Panc1 (cell line): ENCODE data around the gene PLXNC1. TPM values are rescaled to one million over a fixed set of nuclear protein-coding genes. Genes with fewer than 3 reads are reported as not detected.

Experiments used
- ATAC-seq: fragments of 200-7000 bp; cut with Tn5 transposase; 2 replicates; pipeline ENCODE4 v1.9.1; 2020; ENCODE audit warnings: mild to moderate bottlenecking, moderate library complexity
- BruUV-seq: library from RNA; stranded (reverse); fragments of 400-500 nt; replicated peaks from 2 replicates; lab custom pipeline; 2021; lab: Mats Ljungman, UMichigan
- CTCF ChIA-PET: fragments of 300-600 bp; sonication (Branson Sonifier 250); formaldehyde crosslinking; loops from one replicate; lab custom pipeline; 2022; ENCODE audit warnings: antibody characterized with exemption; lab: Charles Lee
- POLR2A ChIA-PET: fragments of 300-600 bp; sonication (Branson Sonifier 250); formaldehyde crosslinking; loops from one replicate; lab custom pipeline; 2022; ENCODE audit warnings: antibody characterized with exemption; lab: Charles Lee
- DNase-seq: peaks from one replicate; pipeline ENCODE4 v3.0.0-alpha.2; 2010; ENCODE audit warnings: low read depth, low spot score
- H3K27ac ChIP-seq: 2 replicates; pipeline ENCODE4 v1.5.1; 2011; ENCODE audit warnings: mild to moderate bottlenecking, low read length, inconsistent platforms
- H3K27me3 ChIP-seq: fragments of 200-500 bp; sonication (Bioruptor generic); 2 replicates; pipeline ENCODE4 v1.6.0; 2014; ENCODE audit warnings: low read length, inconsistent platforms; ENCODE audit not compliant: control insufficient read depth, insufficient read depth
- H3K36me3 ChIP-seq: fragments of 200-500 bp; sonication (Bioruptor generic); 2 replicates; pipeline ENCODE4 v1.5.1; 2014; ENCODE audit warnings: inconsistent platforms, mild to moderate bottlenecking, low read length, moderate library complexity; ENCODE audit not compliant: control insufficient read depth, insufficient read depth
- H3K4me1 ChIP-seq: 2 replicates; pipeline ENCODE4 v1.5.1; 2011; ENCODE audit warnings: inconsistent platforms, mild to moderate bottlenecking, low read length, moderate library complexity; ENCODE audit not compliant: control insufficient read depth, insufficient read depth
- H3K4me3 ChIP-seq, 2 experiments: 2 replicates each; pipeline ENCODE4 v1.5.1; 2011 to 2012; ENCODE audit warnings: low read depth in 2 of 2, low read length in 2 of 2, mild to moderate bottlenecking in 2 of 2, inconsistent platforms in 1 of 2, moderate library complexity in 1 of 2
- H3K9me3 ChIP-seq: fragments of 200-500 bp; sonication (Bioruptor generic); 2 replicates; pipeline ENCODE4 v1.5.1; 2014; ENCODE audit warnings: low read depth, mild to moderate bottlenecking, inconsistent platforms, low read length, moderate library complexity; ENCODE audit not compliant: control insufficient read depth, insufficient read depth
- CTCF ChIP-seq: fragments of 450-650 bp; IDR thresholded peaks from 2 replicates; pipeline ENCODE4 v1.5.1; 2017; ENCODE audit warnings: mild to moderate bottlenecking
- POLR2AphosphoS5 ChIP-seq: IDR thresholded peaks from 2 replicates; pipeline ENCODE4 v1.6.1; 2012; ENCODE audit warnings: mild to moderate bottlenecking, low read depth, low read length, moderate library complexity
- SIN3A ChIP-seq: IDR thresholded peaks from 2 replicates; pipeline ENCODE4 v1.6.1; 2012; ENCODE audit warnings: low read depth, mild to moderate bottlenecking, low read length, moderate library complexity, borderline replicate concordance; ENCODE audit not compliant: insufficient read depth
- TCF7L2 ChIP-seq: IDR thresholded peaks from 2 replicates; pipeline ENCODE4 v1.6.1; 2011; ENCODE audit warnings: mild to moderate bottlenecking, low read depth, low read length, inconsistent platforms
- in situ Hi-C: cut with HindIII; loops from 2 replicates; pipeline ENCODE4 v1.10.0; 2016; ENCODE audit warnings: low sequenced_read_pairs, low pct_unique_long_range_greater_than_20kb
- intact Hi-C: fragments of 100-400 bp; cut with micrococcal nuclease; formaldehyde crosslinking; loops from one replicate; pipeline ENCODE4 v1.10.0; 2022; ENCODE audit not compliant: unreplicated experiment
- total RNA-seq: library from RNA; stranded (reverse); gene quantifications from one replicate; pipeline ENCODE4 v1.2.1, GENCODE V29; 2021; ENCODE audit not compliant: unreplicated experiment
- TF ChIP-seq, protein P1 (sequence below), 2 experiments: IDR thresholded peaks; 2 replicates each; pipeline ENCODE4 v1.6.1; 2011 to 2012; ENCODE audit warnings: low read depth in 2 of 2, control low read depth in 1 of 2, low read length in 1 of 2, mild to moderate bottlenecking in 1 of 2, moderate library complexity in 1 of 2; ENCODE audit not compliant: insufficient read depth in 1 of 2

PLXNC1 gene
- total RNA-seq, 1 experiment from 2014 or later, result 0.57 TPM

DNA sequence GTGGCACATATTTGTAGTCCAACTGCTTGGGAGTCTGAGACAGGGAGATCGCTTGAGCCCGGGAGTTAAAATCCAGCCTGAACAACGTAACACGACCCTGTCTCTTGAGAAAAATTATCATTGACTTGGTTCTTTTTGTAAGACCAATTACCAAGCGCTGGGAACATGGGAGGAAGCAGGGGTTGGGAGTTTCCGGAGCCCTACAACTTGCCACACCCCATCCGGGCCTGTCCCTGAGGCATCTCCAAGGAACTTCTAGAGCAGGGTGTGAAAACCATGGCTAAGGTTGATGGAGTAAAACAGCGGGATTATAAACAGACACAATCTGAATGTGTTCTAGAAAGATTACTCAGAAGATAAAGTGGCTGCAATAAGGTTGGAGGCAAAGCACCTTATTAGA lies 10.3 kb downstream of the PLXNC1 start:
- POLR2A ChIA-PET, result no interaction called here
- CTCF ChIA-PET, result no interaction called here
- no peak for ATAC-seq

GRCh38 chr12:94162108-94162507 lies 13.7 kb downstream of the PLXNC1 start:
- no peak overlapping the region for H3K4me3 ChIP-seq
- intact Hi-C loops (no loop called here), in situ Hi-C loops (no loop called here)
- TF ChIP-seq SIN3A (no peak), TCF7L2 (no peak), POLR2AphosphoS5 (no peak)
- no peaks in the 10 kb centered on the region for H3K9me3 ChIP-seq
- no TSS peak for BruUV-seq
- ChIA-PET CTCF (no interaction called here), POLR2A (no interaction called here)
- peaks cover 31% of the 10 kb centered on the region for H3K27me3 ChIP-seq
- no peak overlapping the region for H3K27ac ChIP-seq
- no peaks in the 10 kb centered on the region for H3K4me1 ChIP-seq
- no peaks in the 10 kb centered on the region for H3K36me3 ChIP-seq
- DNase-seq (no peak), ATAC-seq (no peak)

More for the DNA sequence above, 10.3 kb downstream of the PLXNC1 start:
- H3K4me1 ChIP-seq, result no peaks in the 10 kb centered on the region
- no peaks in the 10 kb centered on the region for H3K9me3 ChIP-seq
- no peak overlapping the region for H3K27ac ChIP-seq
- no TSS peak for BruUV-seq
- intact Hi-C loops (no loop called here), in situ Hi-C loops (no loop called here)
- no peak for DNase-seq
- peaks cover 27% of the 10 kb centered on the region for H3K27me3 ChIP-seq
- no peaks in the 10 kb centered on the region for H3K36me3 ChIP-seq
- TF ChIP-seq CTCF, result no peak
- no peak for TF ChIP-seq TCF7L2
- TF ChIP-seq POLR2AphosphoS5, result no peak
- TF ChIP-seq, protein P1, sequence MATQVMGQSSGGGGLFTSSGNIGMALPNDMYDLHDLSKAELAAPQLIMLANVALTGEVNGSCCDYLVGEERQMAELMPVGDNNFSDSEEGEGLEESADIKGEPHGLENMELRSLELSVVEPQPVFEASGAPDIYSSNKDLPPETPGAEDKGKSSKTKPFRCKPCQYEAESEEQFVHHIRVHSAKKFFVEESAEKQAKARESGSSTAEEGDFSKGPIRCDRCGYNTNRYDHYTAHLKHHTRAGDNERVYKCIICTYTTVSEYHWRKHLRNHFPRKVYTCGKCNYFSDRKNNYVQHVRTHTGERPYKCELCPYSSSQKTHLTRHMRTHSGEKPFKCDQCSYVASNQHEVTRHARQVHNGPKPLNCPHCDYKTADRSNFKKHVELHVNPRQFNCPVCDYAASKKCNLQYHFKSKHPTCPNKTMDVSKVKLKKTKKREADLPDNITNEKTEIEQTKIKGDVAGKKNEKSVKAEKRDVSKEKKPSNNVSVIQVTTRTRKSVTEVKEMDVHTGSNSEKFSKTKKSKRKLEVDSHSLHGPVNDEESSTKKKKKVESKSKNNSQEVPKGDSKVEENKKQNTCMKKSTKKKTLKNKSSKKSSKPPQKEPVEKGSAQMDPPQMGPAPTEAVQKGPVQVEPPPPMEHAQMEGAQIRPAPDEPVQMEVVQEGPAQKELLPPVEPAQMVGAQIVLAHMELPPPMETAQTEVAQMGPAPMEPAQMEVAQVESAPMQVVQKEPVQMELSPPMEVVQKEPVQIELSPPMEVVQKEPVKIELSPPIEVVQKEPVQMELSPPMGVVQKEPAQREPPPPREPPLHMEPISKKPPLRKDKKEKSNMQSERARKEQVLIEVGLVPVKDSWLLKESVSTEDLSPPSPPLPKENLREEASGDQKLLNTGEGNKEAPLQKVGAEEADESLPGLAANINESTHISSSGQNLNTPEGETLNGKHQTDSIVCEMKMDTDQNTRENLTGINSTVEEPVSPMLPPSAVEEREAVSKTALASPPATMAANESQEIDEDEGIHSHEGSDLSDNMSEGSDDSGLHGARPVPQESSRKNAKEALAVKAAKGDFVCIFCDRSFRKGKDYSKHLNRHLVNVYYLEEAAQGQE (IDR thresholded peaks at IDR 0.05; ENCODE audit: insufficient read depth in 1 of 2, low read depth in 2 of 2, low read length in 1 of 2), result no peak
- no peak for TF ChIP-seq SIN3A
- no peak overlapping the region for H3K4me3 ChIP-seq

DNA sequence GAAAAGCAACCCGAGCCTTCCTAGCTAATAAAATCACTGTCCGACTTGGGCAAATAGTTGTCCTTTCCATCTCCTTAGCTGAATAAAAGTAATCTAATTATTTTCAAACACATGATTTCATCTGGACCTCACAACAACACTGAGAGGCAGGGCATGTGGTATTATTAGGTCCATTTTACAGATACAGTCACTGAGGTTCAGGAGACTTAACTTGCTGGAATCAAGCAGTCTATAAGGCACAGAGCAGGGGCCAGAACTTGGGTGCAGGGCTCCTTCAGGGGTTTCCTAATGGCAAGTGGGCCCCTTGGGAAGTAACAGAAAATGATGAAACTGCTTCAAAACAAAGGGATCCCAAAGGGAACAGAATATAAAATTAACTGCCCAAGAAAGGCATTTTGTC lies 15.5 kb downstream of the PLXNC1 start:
- in situ Hi-C loops (no loop called here), intact Hi-C loops (no loop called here)
- no peak for DNase-seq
- no peak for TF ChIP-seq TCF7L2
- TF ChIP-seq, protein P1 (IDR thresholded peaks at IDR 0.05; ENCODE audit: insufficient read depth in 1 of 2, low read depth in 2 of 2, low read length in 1 of 2), result no peak
- no peak for TF ChIP-seq CTCF
- no peak for TF ChIP-seq SIN3A
- TF ChIP-seq POLR2AphosphoS5, result no peak
- no peak overlapping the region for H3K4me3 ChIP-seq
- H3K36me3 ChIP-seq, result no peaks in the 10 kb centered on the region
- no peak for ATAC-seq
- CTCF ChIA-PET, result no interaction called here
- peaks cover 37% of the 10 kb centered on the region for H3K27me3 ChIP-seq
- no TSS peak for BruUV-seq
- POLR2A ChIA-PET, result no interaction called here
- H3K4me1 ChIP-seq, result no peaks in the 10 kb centered on the region
- H3K27ac ChIP-seq, result no peak overlapping the region
- no peaks in the 10 kb centered on the region for H3K9me3 ChIP-seq
